ENCODE data around the gene TTF1.

TTF1 gene, protein sequence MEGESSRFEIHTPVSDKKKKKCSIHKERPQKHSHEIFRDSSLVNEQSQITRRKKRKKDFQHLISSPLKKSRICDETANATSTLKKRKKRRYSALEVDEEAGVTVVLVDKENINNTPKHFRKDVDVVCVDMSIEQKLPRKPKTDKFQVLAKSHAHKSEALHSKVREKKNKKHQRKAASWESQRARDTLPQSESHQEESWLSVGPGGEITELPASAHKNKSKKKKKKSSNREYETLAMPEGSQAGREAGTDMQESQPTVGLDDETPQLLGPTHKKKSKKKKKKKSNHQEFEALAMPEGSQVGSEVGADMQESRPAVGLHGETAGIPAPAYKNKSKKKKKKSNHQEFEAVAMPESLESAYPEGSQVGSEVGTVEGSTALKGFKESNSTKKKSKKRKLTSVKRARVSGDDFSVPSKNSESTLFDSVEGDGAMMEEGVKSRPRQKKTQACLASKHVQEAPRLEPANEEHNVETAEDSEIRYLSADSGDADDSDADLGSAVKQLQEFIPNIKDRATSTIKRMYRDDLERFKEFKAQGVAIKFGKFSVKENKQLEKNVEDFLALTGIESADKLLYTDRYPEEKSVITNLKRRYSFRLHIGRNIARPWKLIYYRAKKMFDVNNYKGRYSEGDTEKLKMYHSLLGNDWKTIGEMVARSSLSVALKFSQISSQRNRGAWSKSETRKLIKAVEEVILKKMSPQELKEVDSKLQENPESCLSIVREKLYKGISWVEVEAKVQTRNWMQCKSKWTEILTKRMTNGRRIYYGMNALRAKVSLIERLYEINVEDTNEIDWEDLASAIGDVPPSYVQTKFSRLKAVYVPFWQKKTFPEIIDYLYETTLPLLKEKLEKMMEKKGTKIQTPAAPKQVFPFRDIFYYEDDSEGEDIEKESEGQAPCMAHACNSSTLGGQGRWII

DNA sequence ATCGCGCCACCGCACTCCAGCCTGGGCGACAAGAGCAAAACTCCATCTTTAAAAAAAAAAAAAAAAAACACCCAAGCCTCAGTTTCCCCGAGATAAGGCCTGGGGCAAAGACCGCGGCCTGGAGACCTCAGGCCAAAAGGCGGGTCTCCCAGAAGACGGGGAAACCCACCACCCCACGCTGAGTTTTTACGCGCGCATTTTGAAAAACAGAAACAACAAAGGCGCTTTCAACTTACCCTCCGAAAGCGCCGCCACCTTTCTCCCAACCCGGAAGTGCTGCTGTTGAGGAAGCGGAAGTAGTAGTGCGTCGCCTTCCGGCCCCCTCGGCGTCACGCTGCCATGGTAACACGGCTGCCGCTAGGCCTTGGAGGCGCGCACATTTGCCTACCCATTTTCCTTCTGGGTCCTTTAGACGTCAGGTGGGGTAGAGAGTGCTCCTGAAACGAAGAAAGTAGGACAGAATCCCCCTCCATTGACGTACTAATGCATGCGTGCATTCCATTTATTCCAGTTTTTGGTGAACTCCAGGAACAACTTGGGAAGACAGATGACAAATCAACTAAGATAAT is at the start of gene TTF1:
TTF1 (minus strand) TSS at position 287 of the 569 bp plus-strand sequence. CDS start 4,019 bp downstream, outside the sequence.
- peak; percentile 97 for DNase-seq (ENCODE audit: low spot score)

DNA sequence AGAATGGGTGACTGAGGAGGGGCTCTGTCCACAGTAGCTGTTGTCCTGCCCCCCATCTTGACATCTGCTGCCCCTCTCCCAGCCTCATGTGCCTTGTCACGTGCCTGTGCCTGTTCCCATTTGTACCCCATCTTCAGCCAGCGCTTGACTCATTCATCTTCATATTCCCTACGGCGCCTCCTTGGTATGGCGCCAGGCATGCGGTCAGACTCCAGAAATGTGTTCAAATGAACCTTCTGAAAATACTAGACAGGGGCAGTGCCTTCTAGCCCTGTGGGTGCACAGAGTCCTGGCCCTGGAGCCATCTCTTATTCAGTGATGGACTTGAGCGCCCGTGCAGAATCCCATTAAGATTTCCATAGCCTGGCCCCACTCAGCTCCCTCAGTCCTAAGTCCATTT is 49.6 kb upstream of the TTF1 start:
- DNase-seq (ENCODE audit: low spot score): no peak

DNA sequence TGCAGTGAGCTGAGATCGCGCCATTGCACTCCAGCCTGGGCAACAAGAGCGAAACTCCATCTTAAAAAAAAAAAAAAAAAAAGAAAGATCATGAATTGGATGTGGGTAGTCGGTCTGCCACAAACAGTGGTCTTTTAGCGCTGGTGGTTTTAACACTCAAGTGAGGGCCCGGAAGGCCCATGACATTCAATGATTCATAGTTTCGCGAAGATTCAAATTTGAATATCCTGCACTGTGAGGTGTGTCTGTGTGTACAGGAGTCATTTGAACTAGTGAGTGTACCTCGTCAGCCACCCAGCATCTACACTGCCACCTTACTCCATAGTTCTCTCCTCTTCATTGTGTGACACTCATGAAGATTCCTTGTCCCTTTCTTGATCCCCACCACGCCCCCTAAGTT is 44.6 kb upstream of the TTF1 start:
- no peak for DNase-seq (ENCODE audit: low spot score)

DNA sequence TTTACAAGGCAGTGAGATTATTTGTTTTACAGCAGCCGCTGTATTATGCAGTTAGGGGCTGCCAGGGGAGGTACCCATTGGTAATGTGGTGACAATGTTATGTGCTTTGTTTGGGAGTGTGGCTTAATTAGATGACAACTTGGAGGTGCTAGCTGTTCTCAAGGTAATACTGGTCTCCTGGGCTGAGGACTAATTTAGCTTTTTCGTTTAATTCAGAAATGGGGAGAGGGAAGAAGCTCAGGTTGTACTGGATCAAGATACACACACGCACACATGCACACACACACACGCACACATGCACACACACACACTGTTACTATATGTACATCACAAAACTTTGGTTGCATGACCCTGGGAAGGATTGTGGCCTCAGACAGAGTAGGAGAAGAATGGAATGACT is 41.3 kb upstream of the TTF1 start:
- no peak for DNase-seq (ENCODE audit: low spot score)

DNA sequence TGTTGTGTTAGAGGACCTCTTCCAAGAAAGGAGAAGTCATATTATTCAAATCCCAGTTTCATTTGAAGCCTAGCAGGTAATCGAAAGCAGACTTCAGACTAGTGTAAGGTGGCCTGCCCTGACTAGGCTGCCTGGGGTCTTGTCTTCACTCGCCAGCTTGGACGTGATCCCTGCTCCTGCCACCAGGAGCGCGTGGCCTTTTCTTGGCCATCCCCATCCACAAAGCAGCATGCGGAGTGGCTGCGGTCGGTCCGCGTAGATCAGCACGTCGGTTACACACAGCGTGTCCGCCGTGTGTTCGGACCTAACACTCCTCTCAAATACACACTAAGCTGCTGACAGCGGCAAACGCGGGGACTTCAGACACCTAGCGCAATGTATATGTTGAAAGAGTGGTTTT is 40.7 kb upstream of the TTF1 start:
- DNase-seq (ENCODE audit: low spot score): no peak

DNA sequence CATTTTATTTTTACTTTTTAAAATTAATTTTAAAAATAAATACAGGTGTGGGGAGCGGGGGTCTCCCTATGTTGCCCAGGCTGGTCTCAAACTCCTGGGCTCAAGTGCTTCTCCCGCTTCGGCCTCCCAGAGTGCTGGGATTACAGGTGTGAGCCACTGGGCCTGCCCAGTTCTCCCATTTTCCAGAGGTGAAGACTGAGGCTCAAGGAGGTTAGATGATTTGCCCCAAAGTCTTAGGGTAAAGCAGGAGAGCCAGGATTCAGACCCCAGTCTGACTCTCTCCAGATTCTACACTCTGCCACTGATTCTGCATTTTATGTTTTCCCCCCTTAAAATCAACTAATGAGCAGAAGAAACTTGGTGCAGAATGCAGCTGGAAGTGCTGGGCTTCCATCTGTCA is 40.2 kb upstream of the TTF1 start:
- DNase-seq (ENCODE audit: low spot score): no peak

DNA sequence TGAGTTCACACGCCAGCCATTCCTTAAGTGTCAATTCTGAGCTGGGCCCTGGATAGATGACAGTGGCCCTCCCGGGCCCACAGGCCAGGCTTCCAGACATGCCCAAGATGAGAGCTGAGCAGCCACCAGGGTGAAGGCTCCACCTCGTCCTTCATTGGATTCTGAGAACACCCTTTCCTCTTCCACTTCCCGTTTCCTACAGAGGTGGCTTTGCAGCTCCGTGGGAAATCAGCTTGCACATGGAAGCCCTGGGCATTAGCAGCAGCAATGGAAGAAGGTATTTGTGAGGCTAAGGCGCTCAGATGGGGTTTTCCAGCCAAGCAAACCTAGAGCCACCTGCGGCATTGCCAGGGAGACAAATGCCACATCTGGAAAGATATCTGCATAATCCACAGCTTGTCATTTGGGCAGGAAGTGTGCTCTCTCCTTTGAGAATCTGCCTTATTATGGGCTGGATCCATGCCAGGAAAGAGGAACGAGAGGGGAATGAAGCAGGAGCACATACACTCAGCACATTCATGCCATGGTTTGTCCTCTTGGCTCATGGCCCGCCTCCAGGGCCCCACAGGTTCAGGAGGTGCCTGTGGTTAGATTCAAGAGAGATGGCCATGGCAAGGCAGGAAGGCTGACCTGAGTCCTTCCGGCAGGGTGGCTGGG is 37.4 kb upstream of the TTF1 start:
- no peak for DNase-seq (ENCODE audit: low spot score)

DNA sequence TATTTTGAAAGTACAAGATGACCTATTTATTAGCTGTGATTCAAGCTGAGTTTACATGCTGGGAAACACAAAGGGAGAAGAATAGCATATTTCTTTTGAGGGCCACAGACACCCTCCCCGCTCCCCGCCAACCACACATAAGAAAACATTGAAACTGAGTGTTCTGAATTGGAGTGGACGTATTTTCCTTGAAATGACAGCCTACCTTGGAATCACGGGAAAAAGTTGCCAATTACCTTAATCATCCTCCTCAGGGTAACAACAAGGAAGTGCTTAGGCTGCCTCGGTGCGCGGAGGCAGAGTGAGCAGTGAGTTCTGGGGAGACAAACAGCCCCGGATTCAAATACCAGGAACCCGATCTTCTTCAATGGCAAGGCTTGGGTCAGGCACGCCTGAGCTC is 34.8 kb upstream of the TTF1 start:
- no peak for DNase-seq (ENCODE audit: low spot score)

DNA sequence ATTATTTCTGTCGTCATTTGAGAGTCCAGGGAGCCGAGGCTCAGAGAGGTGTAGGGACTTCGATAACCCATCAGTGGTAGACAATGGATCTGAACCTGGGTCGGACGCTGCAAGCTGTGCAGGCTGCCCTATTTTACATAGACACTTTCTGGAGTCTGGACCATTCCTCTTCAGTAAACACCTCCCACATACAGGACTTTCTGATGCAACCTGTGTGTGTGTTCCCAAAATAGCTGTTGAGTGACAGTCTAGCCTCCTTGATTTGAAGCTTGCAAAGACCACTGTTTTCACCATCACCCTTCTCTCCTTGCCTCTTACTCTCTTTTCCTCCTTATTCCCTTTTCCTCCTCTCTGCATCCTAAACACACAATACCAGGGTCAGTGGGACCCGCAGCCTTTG is 34.1 kb upstream of the TTF1 start:
- no peak for DNase-seq (ENCODE audit: low spot score)

DNA sequence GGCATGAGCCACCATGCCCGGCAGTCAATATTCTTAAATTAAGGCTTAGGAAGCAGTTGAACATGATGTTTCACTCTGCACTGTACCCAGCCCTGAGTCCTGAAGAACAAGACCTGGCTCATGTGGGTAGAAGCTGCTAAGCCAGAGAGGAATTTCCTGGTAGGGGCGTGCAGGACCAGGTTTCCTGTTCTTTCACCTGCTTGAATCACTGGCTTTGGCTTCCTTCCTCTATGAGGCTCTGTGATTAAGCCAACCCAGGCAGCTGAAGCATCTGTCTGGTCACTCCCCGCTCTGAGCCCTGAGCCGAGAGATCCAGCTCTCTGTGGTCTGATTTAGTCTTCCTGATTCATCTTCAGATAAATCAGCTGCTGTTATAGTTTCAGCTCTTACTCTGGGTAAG is 32.5 kb upstream of the TTF1 start:
- DNase-seq (ENCODE audit: low spot score): no peak

DNA sequence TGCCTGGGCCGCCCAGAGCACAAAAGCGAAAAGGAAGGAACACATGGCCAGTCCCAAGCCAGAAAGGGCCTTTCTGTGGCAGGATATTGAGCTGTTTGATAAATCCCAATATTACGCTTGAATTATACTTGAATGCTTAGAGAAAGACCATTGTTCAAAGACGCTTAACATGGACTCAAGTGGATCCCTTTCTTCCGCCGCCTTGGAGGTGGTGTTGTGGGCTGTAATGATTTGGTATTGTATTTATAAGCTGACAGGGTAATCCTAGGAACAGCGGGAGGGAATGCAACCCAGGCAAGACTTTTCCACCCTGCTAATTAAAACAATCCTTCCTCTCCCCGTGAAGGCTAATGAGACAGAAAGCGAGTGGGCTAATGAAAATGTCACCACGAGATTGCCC is 28.2 kb upstream of the TTF1 start:
- no peak for DNase-seq (ENCODE audit: low spot score)

DNA sequence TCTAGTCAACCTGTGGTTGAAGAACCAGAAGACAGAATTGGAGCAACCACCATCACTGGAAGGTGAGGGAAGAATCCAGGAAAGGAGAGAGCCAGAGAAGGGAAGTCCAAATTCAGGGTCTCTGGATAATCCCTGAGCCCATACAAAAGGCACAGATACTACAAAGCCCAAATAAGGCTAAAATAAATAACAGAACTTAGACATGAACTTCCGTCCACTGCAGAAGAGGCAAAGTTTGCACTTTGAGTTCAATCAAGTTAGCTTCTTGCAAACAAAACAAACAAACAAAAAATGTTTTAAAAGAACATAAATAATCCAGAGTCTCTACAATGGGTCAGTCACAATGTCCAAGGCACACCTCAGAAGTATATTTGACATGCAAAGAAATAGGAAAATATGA is 24.4 kb upstream of the TTF1 start:
- DNase-seq (ENCODE audit: low spot score): no peak

DNA sequence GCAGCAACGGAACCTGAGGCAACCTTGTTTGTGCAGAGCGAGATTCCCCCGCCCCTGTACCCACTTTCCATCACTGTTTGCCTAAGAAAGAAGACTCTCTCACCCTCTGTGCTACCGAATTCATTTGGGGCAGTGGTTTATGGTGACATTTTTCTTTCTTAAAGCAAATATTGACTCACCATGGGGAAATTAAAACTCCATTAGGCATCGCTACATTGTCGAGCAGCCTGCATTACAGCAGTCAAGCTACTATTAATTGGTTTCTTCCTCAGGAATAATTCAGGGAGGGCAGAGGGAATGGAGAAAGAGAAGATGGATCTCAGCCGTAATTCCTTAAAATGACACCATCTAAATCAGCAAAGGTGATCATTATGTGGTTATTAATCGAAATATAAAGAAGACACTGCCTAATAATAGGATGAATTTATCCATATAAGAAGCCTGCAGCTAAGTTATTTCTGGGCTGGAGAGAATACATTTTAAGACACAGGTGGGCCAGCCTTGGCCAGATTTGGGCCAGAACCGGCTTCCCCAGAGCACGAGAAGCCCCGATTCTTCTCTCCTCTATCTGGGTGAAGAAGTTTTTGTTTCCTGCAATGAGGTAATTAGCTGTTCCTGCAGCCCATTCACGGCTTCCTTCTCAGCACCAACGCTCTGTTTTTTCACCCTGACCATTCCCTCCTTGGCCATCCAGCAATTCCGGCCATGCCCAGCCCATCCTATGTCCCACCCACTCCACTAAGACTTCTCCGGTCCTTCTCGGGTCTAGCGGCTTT is 20.2 kb upstream of the TTF1 start:
- no peak for DNase-seq (ENCODE audit: low spot score)

DNA sequence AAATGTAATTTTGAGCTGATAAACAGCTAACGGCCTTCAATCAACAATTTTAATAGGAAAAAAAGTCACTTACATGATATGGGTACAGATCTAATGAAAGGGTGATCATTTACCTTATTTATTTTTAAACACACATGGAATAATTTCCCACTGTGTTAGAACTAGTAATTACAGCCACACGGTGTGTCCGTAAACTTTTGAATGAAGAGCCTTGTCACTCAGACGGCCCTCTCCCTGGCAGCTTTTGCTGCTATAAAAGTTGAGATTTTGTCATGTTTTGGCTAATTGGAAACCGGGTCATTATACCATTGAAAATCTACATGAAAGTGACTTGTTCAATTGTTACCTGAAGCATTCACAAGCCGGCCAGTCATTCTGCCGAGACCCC is 19.0 kb upstream of the TTF1 start:
- no peak for DNase-seq (ENCODE audit: low spot score)

DNA sequence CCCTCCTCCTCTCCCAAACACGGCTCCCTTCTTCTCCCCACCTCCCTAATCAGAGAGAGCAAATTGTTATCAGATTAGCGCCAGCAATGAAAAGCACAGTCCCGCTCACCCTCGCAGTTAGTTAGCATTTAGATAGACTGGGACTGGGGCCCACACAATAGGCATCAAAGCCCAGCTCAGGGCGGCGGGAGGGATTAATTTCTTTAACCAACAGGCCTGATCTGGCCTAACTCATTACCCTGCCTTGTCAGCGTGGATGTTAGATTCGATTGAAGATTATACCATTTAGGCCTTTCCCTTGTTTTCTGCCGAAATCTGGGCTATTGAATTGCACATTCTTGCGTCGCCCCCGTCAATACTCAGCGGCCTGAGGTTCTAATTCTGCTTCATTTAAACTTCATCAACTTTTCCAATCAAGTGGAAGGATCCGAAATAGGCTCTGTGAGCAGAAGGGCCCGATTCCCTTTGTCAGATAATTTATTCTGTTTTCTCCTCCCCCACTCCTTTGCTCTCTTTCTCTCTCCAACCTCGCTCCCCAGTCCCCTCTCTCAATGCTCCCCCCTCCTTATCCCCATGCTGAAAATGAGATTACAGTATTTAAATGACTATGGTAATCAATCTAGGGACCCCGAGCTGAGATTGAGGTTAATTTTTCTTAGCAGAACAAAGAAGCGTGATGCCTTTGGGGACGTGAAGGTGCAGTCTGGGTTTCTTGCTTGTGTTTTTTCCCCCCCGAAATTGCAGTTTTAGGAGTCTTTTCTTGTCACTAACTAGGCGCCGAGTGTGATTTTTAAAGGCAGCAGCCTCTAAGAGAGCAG is 18.4 kb upstream of the TTF1 start:
- no peak for DNase-seq (ENCODE audit: low spot score)

DNA sequence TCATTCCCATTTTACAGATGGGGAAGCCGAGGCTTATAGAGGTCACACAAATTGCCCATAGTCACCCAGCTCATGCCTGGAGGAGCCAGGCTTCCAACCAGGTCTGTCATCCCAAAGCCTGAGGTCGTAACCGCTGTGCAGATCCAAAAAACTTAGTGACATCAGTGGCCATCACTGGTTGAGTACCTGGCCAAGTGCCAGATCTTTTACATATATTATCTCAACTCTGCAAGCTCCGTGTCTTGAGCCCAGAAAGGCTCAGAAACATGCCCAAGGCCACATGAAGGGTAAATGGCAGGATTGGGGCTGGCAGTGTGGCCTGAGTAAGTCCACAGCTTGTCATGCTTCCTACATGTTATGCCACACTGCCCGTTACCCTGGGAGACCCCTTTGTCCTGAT is 16.9 kb upstream of the TTF1 start:
- no peak for DNase-seq (ENCODE audit: low spot score)

DNA sequence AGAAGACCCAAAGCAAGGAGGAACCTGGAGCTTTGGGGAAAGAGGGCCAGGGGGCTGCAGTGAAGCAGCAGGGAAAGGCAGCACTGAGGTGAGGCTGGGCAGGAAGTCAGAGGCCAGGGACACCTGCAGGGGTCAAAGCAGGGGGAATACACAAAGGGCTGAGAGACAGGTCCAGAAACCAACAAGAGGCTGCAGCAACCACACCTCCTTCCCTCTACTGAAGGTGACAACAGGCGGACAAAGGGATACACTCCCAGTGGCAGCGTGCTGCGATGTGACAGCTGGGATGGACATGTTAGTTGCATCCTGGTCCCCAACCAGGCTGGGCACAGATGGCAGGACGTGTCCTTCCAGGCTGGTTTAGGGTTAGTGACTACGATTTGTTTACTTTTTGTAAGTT is 15.9 kb upstream of the TTF1 start:
- DNase-seq (ENCODE audit: low spot score): no peak

DNA sequence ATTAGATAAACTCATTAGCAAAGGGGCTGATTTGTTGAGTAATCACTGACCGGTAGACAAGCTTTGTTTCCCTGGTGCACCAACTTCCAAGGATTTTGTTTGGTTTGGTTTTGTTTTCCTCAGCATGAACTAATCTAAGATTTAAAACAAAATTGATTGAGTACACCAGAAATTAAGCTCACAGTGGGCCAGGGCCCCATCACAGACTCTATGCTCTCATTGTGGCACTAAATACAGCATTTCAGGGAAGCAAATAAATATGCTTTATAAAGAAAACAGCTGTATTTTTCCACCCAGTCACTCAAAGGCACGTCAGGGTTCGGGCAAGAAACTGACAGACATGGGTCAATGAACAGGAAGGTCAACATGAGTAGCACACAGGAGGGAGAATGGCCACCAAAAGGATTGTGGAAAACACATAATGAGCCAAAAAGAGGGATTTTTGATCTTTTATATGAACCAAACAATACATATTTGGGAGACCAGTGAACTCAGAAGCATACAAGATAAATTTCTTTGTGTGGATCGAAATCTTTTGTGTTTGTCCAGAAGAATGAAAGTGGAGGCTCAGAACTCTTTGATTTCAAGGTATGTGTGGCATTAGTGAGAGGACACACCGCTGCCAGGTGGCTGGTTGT is 12.2 kb upstream of the TTF1 start:
- no peak for DNase-seq (ENCODE audit: low spot score)

DNA sequence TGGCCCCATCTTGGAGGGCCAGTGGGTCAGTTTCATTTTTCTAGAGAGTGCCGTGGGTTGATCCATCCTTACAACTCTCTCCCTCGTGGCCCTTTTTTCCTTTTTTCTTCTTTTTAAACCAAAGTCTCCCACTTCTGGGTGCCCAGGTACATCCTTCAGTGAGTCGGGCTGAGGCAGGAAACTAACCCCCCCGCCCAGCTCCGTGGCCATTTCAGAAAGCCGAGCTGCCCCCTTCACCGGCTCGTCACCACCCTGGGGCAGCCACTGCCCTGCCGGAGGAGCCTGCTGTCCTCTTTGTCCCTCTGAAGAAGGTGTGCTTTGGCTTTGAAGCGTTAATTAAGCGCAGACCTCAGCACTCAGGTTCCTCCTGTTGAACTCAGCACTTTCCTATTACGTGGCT is 8.5 kb upstream of the TTF1 start:
- no peak for DNase-seq (ENCODE audit: low spot score)

DNA sequence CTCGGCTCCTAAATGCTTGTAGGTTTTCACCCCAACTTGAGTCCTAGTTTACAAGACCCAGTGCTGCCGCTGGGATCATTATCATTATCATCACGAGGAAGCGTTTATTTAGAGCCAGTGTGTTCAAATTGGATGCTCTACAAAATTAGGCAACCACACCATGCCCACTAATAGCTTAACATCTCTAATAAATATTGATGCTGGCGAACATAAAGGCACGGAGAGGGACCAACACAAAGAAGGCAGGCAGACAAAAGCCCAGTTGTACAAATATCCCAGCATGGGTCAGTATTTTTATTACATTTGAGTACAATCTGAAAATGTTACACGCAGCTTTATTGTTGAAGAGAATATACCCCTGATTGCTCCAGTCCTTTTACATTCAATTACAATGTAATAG is 8.1 kb upstream of the TTF1 start:
- DNase-seq (ENCODE audit: low spot score): no peak

All from HuH-7.5 (cell line).